Middle frontal gyrus (tissue), 1 donor: Measurements from ENCODE around the gene NDUFAF4.

ENCODE experiments used
- DNase-seq: peaks from one replicate; pipeline ENCODE4 v3.0.0-alpha.2; 2015; ENCODE audit warnings: low spot score; ENCODE audit errors: extremely low spot score

Gene NDUFAF4

GRCh38 chr6:96897396-96898240 is at the start of gene NDUFAF4:
TSS of gene NDUFAF4 (minus strand) at chr6:96897891. CDS start at chr6:96897801, 90 bp downstream.
- DNase-seq = peak; percentile 94

DNA sequence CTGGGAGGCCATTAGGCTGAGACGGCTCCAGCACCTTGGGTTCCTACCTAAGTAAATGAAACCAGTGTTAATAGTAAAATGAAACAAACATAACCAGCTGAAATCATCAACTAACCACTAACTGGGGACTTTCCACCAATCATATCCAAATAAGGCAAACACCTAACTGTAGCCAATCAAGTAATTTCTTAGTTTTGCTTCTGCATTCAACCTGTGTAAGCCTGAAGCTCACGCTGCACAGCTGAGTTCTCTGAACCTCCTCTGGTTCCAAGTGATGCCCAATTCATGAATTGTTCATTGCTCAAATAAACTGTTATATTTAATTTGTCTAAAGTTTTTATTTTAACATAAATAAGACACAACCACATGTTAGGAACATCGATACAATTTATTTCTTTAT is 49.4 kb upstream of the NDUFAF4 start:
- DNase-seq = no peak

DNA sequence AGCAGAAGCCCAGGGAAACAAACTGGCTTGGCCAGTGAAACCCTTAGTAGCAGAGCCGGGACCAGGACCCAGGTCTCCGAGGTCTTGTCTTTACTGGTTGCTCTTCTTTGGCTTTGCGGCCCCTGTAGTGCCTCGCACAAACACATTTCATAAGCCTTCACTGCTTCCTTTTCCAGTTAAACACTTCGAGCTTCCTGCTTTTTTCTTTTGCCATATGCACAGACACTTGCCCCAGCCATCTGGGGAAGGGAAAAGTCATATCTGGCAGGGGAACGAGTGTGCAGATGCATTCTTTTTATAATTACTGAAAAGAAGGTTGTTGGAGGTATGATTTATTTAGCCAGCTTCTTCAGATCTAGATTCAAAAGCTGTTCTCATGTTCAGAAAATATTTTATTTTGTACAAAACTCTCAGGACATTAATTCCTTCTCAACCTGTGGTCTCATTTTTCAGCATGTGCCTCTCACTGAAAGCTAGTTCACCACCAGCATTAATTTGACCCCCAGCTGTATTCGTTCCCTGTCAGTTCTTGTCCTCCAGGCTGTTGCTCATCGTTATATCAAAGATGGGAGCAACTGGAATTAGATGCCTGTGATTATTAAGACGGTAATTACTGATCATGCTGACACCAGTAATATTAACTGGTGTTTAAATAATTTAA is 46.0 kb upstream of the NDUFAF4 start:
- no peak for DNase-seq

GRCh38 chr6:96942676-96943075 is 45.0 kb upstream of the NDUFAF4 start:
- no peak for DNase-seq

- no peak for DNase-seq
Observed at GRCh38 chr6:96940322-96940721, 42.6 kb upstream of the NDUFAF4 start.

DNA sequence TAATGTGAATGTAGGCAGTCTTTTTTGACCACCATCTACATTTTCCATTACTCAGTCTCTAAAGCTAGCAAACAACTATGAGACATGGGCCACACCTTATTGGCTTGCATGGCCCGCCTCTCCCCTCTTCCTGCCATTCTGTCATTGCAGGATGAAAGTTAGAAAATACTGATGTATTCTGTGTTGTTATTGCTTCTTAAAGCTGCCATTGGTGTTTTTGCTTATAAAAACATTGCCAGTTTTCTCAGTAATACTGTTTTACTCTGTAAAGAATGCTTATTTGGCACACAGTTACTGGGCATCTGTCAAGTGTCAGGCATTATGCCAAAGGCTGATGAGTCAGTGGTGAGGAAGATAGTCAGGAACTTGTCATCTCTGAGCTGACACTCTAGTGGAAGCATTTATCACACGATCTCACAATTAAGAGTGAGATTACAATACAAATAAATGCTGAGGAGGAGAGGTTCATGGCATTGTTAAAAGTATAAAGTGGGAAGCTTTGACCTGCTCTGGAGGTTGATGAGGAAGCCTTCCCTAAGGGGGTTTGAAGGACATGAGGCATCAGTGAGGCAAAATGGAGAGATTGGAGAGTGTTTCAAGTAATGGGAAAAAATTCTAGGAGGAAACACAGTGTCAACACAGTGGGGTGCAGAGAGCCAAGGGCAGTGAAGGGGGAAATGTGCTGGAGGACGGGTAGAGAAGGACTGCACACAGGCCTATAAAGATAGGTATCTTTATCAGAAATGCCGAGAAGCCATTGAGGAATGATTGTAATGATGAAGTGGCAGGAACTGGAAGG is 41.5 kb upstream of the NDUFAF4 start:
- no peak for DNase-seq

GRCh38 chr6:96934087-96934486 is 36.4 kb upstream of the NDUFAF4 start:
- no peak for DNase-seq

DNA sequence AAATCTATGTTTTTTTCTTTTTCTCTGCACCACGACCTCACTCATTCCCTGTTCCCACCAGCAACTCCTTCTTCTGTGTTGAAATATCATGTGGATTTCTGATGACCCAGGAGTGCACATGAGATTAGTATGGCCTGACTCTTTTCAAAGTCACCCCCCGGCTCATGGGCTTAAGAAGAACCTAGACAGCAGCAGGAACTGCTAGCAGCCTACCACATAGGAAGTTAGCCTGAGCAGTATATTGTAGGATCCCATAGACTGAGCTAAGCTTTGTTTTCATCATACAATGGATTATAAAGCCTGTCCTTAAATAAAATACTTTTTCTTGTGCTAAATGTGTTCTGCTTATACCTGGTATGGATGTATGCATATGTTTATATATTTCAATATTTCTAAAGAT is 33.5 kb upstream of the NDUFAF4 start:
- no peak for DNase-seq

- DNase-seq = no peak
Observed at GRCh38 chr6:96929741-96930140, 32.0 kb upstream of the NDUFAF4 start.

DNA sequence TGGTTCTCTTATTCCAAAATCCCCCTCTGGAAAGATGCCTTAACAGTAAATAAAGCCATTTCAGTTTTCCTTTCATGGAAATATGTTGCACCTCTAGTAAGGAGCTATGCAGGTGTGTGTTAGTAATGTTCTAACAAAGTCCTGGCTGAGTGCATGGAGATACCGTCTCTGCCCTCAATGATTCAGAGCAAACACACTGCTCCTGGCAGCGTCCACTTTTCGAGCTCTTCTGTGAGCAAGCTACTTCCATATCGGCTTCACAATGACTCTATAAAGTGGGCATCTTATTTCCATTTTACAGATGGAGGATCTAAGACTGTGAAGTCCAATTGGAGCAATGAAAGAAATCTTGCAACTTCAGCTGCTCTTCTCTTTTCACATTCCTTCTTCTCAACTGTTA is 30.0 kb upstream of the NDUFAF4 start:
- no peak for DNase-seq

GRCh38 chr6:96926425-96926824 is 28.7 kb upstream of the NDUFAF4 start:
- no peak for DNase-seq

GRCh38 chr6:96925290-96925687 is 27.6 kb upstream of the NDUFAF4 start:
- DNase-seq = no peak

DNA sequence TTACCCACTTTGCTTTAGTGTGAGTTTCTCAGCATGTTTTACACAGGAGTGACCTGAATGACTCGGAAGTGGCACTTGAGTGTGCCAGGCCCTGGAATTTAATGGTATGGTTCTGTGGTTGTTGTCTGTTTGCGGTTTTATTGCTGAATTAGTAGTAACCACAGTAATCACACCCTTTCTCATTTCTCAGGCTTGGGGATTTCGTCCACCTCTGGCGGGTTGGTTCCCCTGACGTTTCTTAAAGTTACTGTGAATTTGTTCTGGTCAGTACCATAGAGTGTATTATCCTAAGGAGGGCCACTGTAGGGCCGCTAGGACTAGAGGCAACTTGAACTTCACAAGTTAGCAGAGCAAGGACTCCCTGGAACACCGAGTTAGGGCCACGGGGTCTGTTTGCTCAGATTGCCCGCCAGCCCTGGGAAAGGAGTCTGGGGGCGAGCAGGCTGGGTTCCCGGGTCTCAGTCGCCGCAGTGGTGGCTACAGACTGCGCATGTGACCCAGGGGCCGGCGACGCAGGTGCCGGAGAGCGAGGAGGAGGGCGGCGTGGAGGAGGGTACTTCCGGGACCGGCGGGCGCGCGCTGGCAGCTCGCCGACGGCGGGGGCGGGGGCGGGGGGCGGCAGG is 26.3 kb upstream of the NDUFAF4 start:
- DNase-seq = no peak

- no peak for DNase-seq
Observed at GRCh38 chr6:96923400-96923799, 25.7 kb upstream of the NDUFAF4 start.

- no peak for DNase-seq
Observed at GRCh38 chr6:96917098-96917497, 19.4 kb upstream of the NDUFAF4 start.

DNA sequence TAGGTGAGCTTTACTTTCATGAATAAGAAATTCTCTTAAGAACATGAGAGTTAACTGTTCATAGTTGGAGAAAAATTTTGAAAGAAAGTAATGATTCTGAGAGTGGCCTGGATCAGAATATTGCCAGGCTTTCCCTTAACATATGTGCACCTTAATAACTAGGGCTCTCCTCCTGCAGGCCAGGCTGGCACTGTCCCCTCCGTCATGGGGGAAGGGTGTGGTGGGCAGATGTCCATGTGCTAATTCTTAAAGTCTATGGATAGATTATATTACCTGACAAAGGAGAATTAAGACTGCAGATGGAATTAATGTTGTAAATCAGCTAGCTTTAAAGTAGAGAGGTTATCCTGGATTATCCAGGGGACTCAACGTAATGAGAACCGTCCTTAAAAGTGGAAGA is 15.9 kb upstream of the NDUFAF4 start:
- no peak for DNase-seq

DNA sequence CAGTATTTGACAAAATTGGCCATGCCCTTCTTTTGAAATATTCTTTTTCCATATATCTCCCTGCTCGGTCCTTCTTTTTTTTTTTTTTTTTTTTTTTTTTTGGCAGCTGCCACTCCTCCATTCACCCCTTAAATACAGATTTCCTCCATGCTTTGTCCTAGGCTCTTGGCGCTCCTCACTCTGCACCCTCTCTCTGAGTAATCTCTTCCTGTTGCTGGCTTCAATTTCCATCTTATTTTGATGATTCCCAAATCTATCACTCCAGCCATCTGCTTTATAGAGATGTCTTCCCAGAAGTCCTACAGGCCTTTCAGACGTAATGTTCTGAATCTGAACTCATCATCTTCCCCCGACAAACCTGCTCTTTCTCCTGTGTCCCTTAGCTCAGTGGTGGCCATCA is 14.1 kb upstream of the NDUFAF4 start:
- DNase-seq = no peak

GRCh38 chr6:96911171-96911570 is 13.5 kb upstream of the NDUFAF4 start:
- DNase-seq = no peak

- DNase-seq = no peak
Observed at GRCh38 chr6:96909811-96910210, 12.1 kb upstream of the NDUFAF4 start.

DNA sequence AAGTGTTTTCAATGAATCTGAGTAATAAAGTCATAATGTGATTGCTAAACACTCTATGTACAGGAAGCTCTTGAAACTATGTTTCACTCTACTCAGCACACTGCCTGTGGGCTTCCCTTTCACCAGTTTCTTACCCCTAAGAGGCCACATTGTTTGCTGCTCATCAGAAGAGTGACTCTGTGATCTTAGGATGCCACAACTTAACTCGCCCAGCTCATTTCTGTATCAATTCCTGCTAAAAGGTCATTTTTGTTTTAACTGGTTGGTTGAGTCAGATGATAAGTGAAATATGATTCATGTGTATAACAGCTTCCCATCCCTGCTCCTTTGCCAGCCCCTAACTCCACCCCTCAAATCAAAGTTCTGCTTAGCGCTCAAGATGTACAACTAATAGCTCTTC is 9.8 kb upstream of the NDUFAF4 start:
- DNase-seq = no peak

DNA sequence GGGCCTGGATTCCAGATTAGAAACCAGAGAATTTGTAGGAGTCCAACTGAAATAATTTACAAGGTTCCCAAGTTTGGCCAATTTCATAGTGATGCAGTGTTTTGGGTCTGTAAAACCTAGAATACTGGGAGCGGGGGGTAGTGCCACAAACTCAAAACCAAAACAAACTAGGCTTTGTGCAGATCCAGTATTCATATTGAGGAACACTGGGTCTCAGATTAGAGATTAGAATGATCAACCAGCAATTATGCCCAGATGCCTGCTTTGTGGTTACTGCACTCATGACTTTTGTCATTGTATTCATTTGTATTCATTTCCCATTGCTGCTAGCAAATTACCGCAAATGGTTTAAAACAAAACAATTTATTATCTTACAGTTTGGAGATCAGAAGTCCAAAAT is 3.2 kb upstream of the NDUFAF4 start:
- DNase-seq = no peak
